RWPE2 (cell line): ENCODE results near the gene ADAM21.
"Not testable (repeated sequence)": the region's sequence is repeated elsewhere in the genome, so short reads cannot be mapped to it uniquely, and the experiment has no call there.

Experiments used
- ATAC-seq: fragments of 200-7000 bp; cut with Tn5 transposase; 3 replicates; pipeline ENCODE4 v1.9.1; 2021; ENCODE audit warnings: low read depth
- DNase-seq: peaks from one replicate; pipeline ENCODE4 v3.0.0-alpha.2; 2020; ENCODE audit warnings: low spot score
- H3K27ac ChIP-seq: fragments of 450-650 bp; 2 replicates; pipeline ENCODE4 v1.5.1; 2017; ENCODE audit warnings: mild to moderate bottlenecking; ENCODE audit not compliant: poor library complexity, severe bottlenecking
- H3K27me3 ChIP-seq: fragments of 250-450 bp; sonication (Bioruptor Pico); 2 replicates; pipeline ENCODE4 v1.5.1; 2021; ENCODE audit warnings: mild to moderate bottlenecking, moderate library complexity; ENCODE audit not compliant: insufficient read depth, poor library complexity, severe bottlenecking
- H3K36me3 ChIP-seq: fragments of 250-450 bp; sonication (Bioruptor Pico); 2 replicates; pipeline ENCODE4 v1.5.1; 2020; ENCODE audit warnings: low read depth, mild to moderate bottlenecking, moderate library complexity
- H3K4me1 ChIP-seq: fragments of 250-450 bp; sonication (Bioruptor Pico); 2 replicates; pipeline ENCODE4 v1.5.1; 2021; ENCODE audit warnings: mild to moderate bottlenecking, moderate library complexity; ENCODE audit not compliant: insufficient read depth, poor library complexity, severe bottlenecking
- H3K4me3 ChIP-seq: fragments of 250-450 bp; sonication (Bioruptor Pico); 2 replicates; pipeline ENCODE4 v1.5.1; 2021; ENCODE audit warnings: mild to moderate bottlenecking, moderate library complexity; ENCODE audit not compliant: severe bottlenecking
- H3K9me3 ChIP-seq: fragments of 250-450 bp; sonication (Bioruptor Pico); 2 replicates; pipeline ENCODE4 v1.5.1; 2021; ENCODE audit warnings: mild to moderate bottlenecking, moderate library complexity; ENCODE audit not compliant: severe bottlenecking
- CTCF ChIP-seq: fragments of 450-650 bp; IDR thresholded peaks from one replicate; pipeline ENCODE4 v1.5.1; 2017; ENCODE audit warnings: mild to moderate bottlenecking, moderate library complexity; ENCODE audit not compliant: poor library complexity, severe bottlenecking

ADAM21 gene

GRCh38 chr14:70451874-70452273 is at the start of gene ADAM21:
ADAM21 (plus strand) TSS chr14:70452174; CDS start chr14:70457500, 5,326 bp downstream.
- H3K27me3 ChIP-seq: peaks cover 4% of the 10 kb centered on the region

GRCh38 chr14:70403335-70403734 is 48.6 kb upstream of the ADAM21 start:
- H3K4me1 ChIP-seq, H3K4me3 ChIP-seq, H3K36me3 ChIP-seq, H3K27ac ChIP-seq, H3K27me3 ChIP-seq, H3K9me3 ChIP-seq, DNase-seq: not testable (repeated sequence)
- peak; percentile 32 for TF ChIP-seq CTCF
- 0 out of 3 replicates have a peak, but pooled peaks have one; percentile 41 for ATAC-seq

More at GRCh38 chr14:70451874-70452273, at the start of gene ADAM21:
- H3K9me3 ChIP-seq: no peaks in the 10 kb centered on the region
- H3K4me3 ChIP-seq: no peak within 1 kb of the TSS
- no peak for TF ChIP-seq CTCF
- H3K4me1 ChIP-seq: no peaks in the 10 kb centered on the region
- H3K27ac ChIP-seq: no peak within 1 kb of the TSS
- no peaks in the 10 kb centered on the region for H3K36me3 ChIP-seq
- ATAC-seq: no peak
- DNase-seq: no peak

GRCh38 chr14:70406216-70406615 is 45.8 kb upstream of the ADAM21 start:
- H3K36me3 ChIP-seq, ATAC-seq, H3K27ac ChIP-seq, H3K4me1 ChIP-seq, DNase-seq, H3K9me3 ChIP-seq, H3K27me3 ChIP-seq, H3K4me3 ChIP-seq: not testable (repeated sequence)

GRCh38 chr14:70407621-70408020 is 44.4 kb upstream of the ADAM21 start:
- no peak overlapping the region for H3K27ac ChIP-seq
- no peaks in the 10 kb centered on the region for H3K27me3 ChIP-seq
- no peaks in the 10 kb centered on the region for H3K9me3 ChIP-seq
- H3K36me3 ChIP-seq: peaks cover 10% of the 10 kb centered on the region
- no peak overlapping the region for H3K4me3 ChIP-seq
- DNase-seq (no peak), ATAC-seq (no peak)
- TF ChIP-seq CTCF: no peak
- no peaks in the 10 kb centered on the region for H3K4me1 ChIP-seq

GRCh38 chr14:70415788-70416187 is 36.2 kb upstream of the ADAM21 start:
- Histone ChIP-seq H3K36me3 (peaks cover 18% of the 10 kb centered on the region), H3K9me3 (no peaks in the 10 kb centered on the region), H3K27me3 (no peaks in the 10 kb centered on the region), H3K4me3 (peak overlapping the region; percentile 60), H3K4me1 (peaks cover 5% of the 10 kb centered on the region), H3K27ac (no peak overlapping the region)
- DNase-seq (no peak), ATAC-seq (no peak)
- no peak for TF ChIP-seq CTCF
